Brain microvascular endothelial cell (primary cell): ENCODE results near the gene DNPH1.

Experiments used
- DNase-seq: peaks from one replicate; pipeline ENCODE4 v3.0.0-alpha.2; 2020
- H3K27ac ChIP-seq: fragments of 250-450 bp; sonication (Bioruptor Pico); 2 replicates; pipeline ENCODE4 v1.5.1; 2020; ENCODE audit warnings: mild to moderate bottlenecking, moderate library complexity
- H3K27me3 ChIP-seq: fragments of 250-450 bp; sonication (Bioruptor Pico); replicated peaks from 2 replicates; pipeline ENCODE4 v1.5.1; 2020; ENCODE audit warnings: mild to moderate bottlenecking
- H3K36me3 ChIP-seq: fragments of 250-450 bp; sonication (Bioruptor Pico); replicated peaks from 2 replicates; pipeline ENCODE4 v1.5.1; 2020; ENCODE audit warnings: mild to moderate bottlenecking
- H3K4me3 ChIP-seq: 2 replicates; pipeline ENCODE4 v1.5.1; 2011; ENCODE audit warnings: low read depth, mild to moderate bottlenecking, control low read depth, low read length, moderate library complexity
- in situ Hi-C: cut with HindIII; loops from 2 replicates; pipeline ENCODE4 v1.10.0; 2017; ENCODE audit warnings: low sequenced_read_pairs, low pct_ligation_motif_present
- TF ChIP-seq, protein P1 (sequence below): IDR thresholded peaks from 2 replicates; pipeline ENCODE4 v1.5.1; 2011; ENCODE audit warnings: low read depth, mild to moderate bottlenecking, moderate library complexity, low read length, control low read depth, inconsistent platforms; ENCODE audit errors: missing control alignments

Gene DNPH1

DNA sequence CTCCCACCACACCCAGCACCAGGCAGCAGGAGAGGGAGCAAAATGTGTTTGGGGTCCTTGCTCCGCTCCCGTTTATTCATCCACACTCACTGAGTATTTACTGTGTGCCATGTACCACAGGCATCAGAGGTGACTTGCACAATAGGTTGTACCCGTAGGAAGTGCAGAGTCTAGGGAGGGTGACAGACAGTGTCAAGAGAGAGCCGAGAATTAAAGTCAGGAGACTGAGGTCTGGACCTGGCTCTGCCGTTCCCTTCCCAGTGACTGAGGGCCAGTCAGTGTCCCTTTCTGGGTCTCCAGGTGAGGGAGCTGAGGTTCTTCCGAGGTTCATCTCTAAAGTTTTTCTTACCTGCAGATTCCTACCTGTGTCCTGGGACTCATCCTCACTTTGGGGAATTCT, 36.3 kb upstream of the DNPH1 start:
- TF ChIP-seq, protein P1, sequence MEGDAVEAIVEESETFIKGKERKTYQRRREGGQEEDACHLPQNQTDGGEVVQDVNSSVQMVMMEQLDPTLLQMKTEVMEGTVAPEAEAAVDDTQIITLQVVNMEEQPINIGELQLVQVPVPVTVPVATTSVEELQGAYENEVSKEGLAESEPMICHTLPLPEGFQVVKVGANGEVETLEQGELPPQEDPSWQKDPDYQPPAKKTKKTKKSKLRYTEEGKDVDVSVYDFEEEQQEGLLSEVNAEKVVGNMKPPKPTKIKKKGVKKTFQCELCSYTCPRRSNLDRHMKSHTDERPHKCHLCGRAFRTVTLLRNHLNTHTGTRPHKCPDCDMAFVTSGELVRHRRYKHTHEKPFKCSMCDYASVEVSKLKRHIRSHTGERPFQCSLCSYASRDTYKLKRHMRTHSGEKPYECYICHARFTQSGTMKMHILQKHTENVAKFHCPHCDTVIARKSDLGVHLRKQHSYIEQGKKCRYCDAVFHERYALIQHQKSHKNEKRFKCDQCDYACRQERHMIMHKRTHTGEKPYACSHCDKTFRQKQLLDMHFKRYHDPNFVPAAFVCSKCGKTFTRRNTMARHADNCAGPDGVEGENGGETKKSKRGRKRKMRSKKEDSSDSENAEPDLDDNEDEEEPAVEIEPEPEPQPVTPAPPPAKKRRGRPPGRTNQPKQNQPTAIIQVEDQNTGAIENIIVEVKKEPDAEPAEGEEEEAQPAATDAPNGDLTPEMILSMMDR = no peak
- in situ Hi-C loops = no loop called here

GRCh38 chr6:43264599-43265145, 35.4 kb upstream of the DNPH1 start:
- peaks cover 20% of the 10 kb centered on the region for H3K27me3 ChIP-seq

More for the DNA sequence above, 36.3 kb upstream of the DNPH1 start:
- Histone ChIP-seq H3K27me3 (peaks cover 20% of the 10 kb centered on the region), H3K36me3 (no peaks in the 10 kb centered on the region), H3K4me3 (no peak overlapping the region), H3K27ac (no peak overlapping the region)
- DNase-seq = no peak

GRCh38 chr6:43263314-43264178, 34.3 kb upstream of the DNPH1 start:
- peak; percentile 62 for DNase-seq
- peaks cover 11% of the 10 kb centered on the region for H3K27me3 ChIP-seq
- H3K36me3 ChIP-seq = no peaks in the 10 kb centered on the region
- H3K27ac ChIP-seq = no peak overlapping the region
- no peak overlapping the region for H3K4me3 ChIP-seq
- in situ Hi-C loops = no loop called here
- TF ChIP-seq, protein P1 = peak; percentile 89

More at GRCh38 chr6:43264599-43265145, 35.4 kb upstream of the DNPH1 start:
- Histone ChIP-seq H3K36me3 (no peaks in the 10 kb centered on the region), H3K27ac (no peak overlapping the region), H3K4me3 (no peak overlapping the region)
- no peak for DNase-seq
- in situ Hi-C loops = no loop called here
- TF ChIP-seq, protein P1 = no peak

- in situ Hi-C loops = no loop called here
- no peak for DNase-seq
- Histone ChIP-seq H3K36me3 (no peaks in the 10 kb centered on the region), H3K27ac (no peak overlapping the region), H3K4me3 (no peak overlapping the region), H3K27me3 (peaks cover 4% of the 10 kb centered on the region)
- TF ChIP-seq, protein P1 = no peak
These were observed 33.6 kb upstream of the DNPH1 start for GRCh38 chr6:43262780-43263313.

DNA sequence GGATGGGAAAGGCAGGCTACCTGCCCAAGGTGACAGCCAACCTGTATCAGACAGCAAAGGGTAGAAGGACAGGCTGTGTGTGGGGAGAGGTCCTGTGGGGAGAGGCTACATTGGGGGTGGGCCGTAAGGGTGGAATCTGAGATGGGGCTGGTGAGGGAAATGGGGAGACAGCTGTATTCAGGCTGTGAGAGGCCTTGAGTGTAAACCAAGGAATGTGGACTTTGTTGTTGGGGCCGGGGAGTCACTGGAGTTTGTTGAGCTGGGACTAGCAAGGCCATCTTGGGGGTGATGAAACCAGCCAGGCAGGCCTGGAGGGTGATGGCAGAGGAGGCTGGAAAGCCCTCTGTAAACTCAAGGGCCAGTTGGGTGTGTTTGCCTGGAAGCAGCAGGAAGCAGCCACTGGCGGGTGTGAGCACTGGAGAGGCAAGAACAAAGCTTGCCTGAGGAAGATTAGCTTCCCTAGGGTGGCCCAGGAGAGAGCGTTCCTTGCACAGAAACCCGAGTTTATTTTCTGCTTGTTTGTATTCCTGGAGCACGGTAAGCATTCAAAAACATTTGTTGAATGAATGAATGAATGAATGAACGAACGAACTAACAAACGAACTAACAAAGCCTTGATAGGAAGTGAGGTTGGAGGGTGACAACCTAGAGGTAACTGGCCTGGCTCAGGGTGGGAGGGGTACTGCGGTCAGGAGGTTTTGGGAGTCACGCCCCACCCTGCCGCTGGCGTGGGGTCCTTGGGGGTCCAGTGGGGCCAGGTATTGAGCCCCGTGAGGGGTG, 32.9 kb upstream of the DNPH1 start:
- TF ChIP-seq, protein P1 = no peak
- no peaks in the 10 kb centered on the region for H3K36me3 ChIP-seq
- in situ Hi-C loops = no loop called here
- no peak overlapping the region for H3K4me3 ChIP-seq
- peaks cover under 1% of the 10 kb centered on the region for H3K27me3 ChIP-seq
- H3K27ac ChIP-seq = no peak overlapping the region
- DNase-seq = no peak
